ENCODE results near the gene PASK. TPM values are rescaled to one million over a fixed set of nuclear protein-coding genes. Genes with fewer than 3 reads are reported as not detected.

Gene PASK
- total and polyA plus RNA-seq, 2 donors (not counting 1 experiment from before 2014, with no cell fraction given), result 48.2 to 144 TPM

GRCh38 chr2:241096979-241097378 is 52.3 kb downstream of the PASK start:
- H3K9me3 ChIP-seq (ENCODE audit: control extremely low read depth in 1 of 3, control insufficient read depth in 2 of 3, insufficient read depth in 1 of 3, low read length in 2 of 3), result no peaks in the 10 kb centered on the region
- H3K27ac ChIP-seq (ENCODE audit: low read length in 2 of 2), result no peak overlapping the region
- TF ChIP-seq EZH2 (IDR thresholded peaks at IDR 0.05; ENCODE audit: borderline replicate concordance, insufficient read depth, low read depth, low read length, poor library complexity, severe bottlenecking), result no peak
- TF ChIP-seq CTCF (IDR thresholded peaks at IDR 0.05), result no peak
- H3K4me1 ChIP-seq (ENCODE audit: control insufficient read depth in 2 of 2, insufficient read depth in 2 of 2, low read length in 2 of 2), result peaks cover 47 to 60% of the 10 kb centered on the region in 2 donors
- peaks cover 60% of the 10 kb centered on the region for H3K79me2 ChIP-seq (ENCODE audit: control insufficient read depth, insufficient read depth, low read length)
- DNase-seq (no peak), ATAC-seq (ENCODE audit: low read depth) (no peak)
- H3K27ac Mint-ChIP-seq, result no peak overlapping the region
- peak overlapping the region; percentile 13 for H3K4me3 Mint-ChIP-seq
- POLR2A ChIA-PET, result no interaction called here
- CTCF ChIA-PET, result interaction anchor here (1.2 kb wide), 1 partner anchor 19 kb away, joined by 4 read pairs; no protein-coding TSS in a partner anchor
- H3K4me2 ChIP-seq (replicated peaks; ENCODE audit: low read depth, low read length, poor library complexity, severe bottlenecking), result no peak overlapping the region
- no peaks in the 10 kb centered on the region for H3K27me3 ChIP-seq (replicated peaks in 1 of 4; ENCODE audit: control extremely low read depth in 1 of 4, control insufficient read depth in 3 of 4, insufficient read depth in 4 of 4, low read length in 3 of 4)
- 83% methylated on average over 8 of the region's 8 CpGs for WGBS (ENCODE audit: insufficient coverage)
- H4K20me1 ChIP-seq (ENCODE audit: control insufficient read depth, insufficient read depth, low read length, poor library complexity, severe bottlenecking), result peaks cover 66% of the 10 kb centered on the region
- intact Hi-C loops (cut with micrococcal nuclease), result no loop called here
- no peak overlapping the region for H3K4me3 ChIP-seq (ENCODE audit: control extremely low read depth in 1 of 5, extremely low read depth in 1 of 5, insufficient read depth in 1 of 5, low read depth in 2 of 5, low read length in 4 of 5)
- H3K9ac ChIP-seq (ENCODE audit: low read length), result no peak overlapping the region
- H3K27me3 Mint-ChIP-seq, result no peaks in the 10 kb centered on the region
- H3K9me3 Mint-ChIP-seq (ENCODE audit: insufficient read depth), result no peaks in the 10 kb centered on the region
- peaks cover 30 to 78% of the 10 kb centered on the region in 2 experiments for H3K36me3 ChIP-seq (replicated peaks in 1 of 2; ENCODE audit: control extremely low read depth in 1 of 2, control insufficient read depth in 1 of 2, extremely low read depth in 1 of 2, insufficient read depth in 2 of 2, low read length in 1 of 2)
- H2AFZ ChIP-seq (ENCODE audit: insufficient read depth, low read depth, low read length, poor library complexity, severe bottlenecking), result no peak overlapping the region
- peaks cover 61% of the 10 kb centered on the region for H3K4me1 Mint-ChIP-seq

- no peak for ATAC-seq (ENCODE audit: low read depth)
- Histone ChIP-seq H4K20me1 (ENCODE audit: control insufficient read depth, insufficient read depth, low read length, poor library complexity, severe bottlenecking) (peaks cover 66% of the 10 kb centered on the region), H2AFZ (ENCODE audit: insufficient read depth, low read depth, low read length, poor library complexity, severe bottlenecking) (no peak overlapping the region), H3K36me3 (replicated peaks in 1 of 2; ENCODE audit: control extremely low read depth in 1 of 2, control insufficient read depth in 1 of 2, extremely low read depth in 1 of 2, insufficient read depth in 2 of 2, low read length in 1 of 2) (peaks cover 32 to 89% of the 10 kb centered on the region in 2 experiments), H3K4me2 (replicated peaks; ENCODE audit: low read depth, low read length, poor library complexity, severe bottlenecking) (no peak overlapping the region), H3K9me3 (ENCODE audit: control extremely low read depth in 1 of 3, control insufficient read depth in 2 of 3, insufficient read depth in 1 of 3, low read length in 2 of 3) (no peaks in the 10 kb centered on the region), H3K4me3 (ENCODE audit: control extremely low read depth in 1 of 5, extremely low read depth in 1 of 5, insufficient read depth in 1 of 5, low read depth in 2 of 5, low read length in 4 of 5) (no peak overlapping the region), H3K9ac (ENCODE audit: low read length) (no peak overlapping the region), H3K4me1 (ENCODE audit: control insufficient read depth in 2 of 2, insufficient read depth in 2 of 2, low read length in 2 of 2) (peaks cover 39 to 51% of the 10 kb centered on the region in 2 donors), H3K27ac (ENCODE audit: low read length in 2 of 2) (peak overlapping the region in 1 of 2 donors; percentile 49), H3K27me3 (replicated peaks in 1 of 4; ENCODE audit: control extremely low read depth in 1 of 4, control insufficient read depth in 3 of 4, insufficient read depth in 4 of 4, low read length in 3 of 4) (no peaks in the 10 kb centered on the region), H3K79me2 (ENCODE audit: control insufficient read depth, insufficient read depth, low read length) (peaks cover 50% of the 10 kb centered on the region)
- ChIA-PET CTCF (interaction anchor here (0.8 to 2.9 kb wide), 4 partner anchors 11 to 55 kb away, joined by 3 to 11 read pairs (median 6); partner anchors contain the start of gene PPP1R7), POLR2A (interaction anchor here (1.0 to 1.2 kb wide), 2 partner anchors 17 to 55 kb away, joined by 5 to 11 read pairs; partner anchors contain the start of gene PPP1R7)
- TF ChIP-seq CTCF (IDR thresholded peaks at IDR 0.05), result no peak
- no peak for TF ChIP-seq EZH2 (IDR thresholded peaks at IDR 0.05; ENCODE audit: borderline replicate concordance, insufficient read depth, low read depth, low read length, poor library complexity, severe bottlenecking)
- Mint-ChIP-seq H3K27me3 (no peaks in the 10 kb centered on the region), H3K27ac (peak overlapping the region; percentile 33), H3K4me3 (peak overlapping the region; percentile 24), H3K4me1 (peaks cover 54% of the 10 kb centered on the region), H3K9me3 (ENCODE audit: insufficient read depth) (no peaks in the 10 kb centered on the region)
- 97% methylated on average over 11 of the region's 14 CpGs for WGBS (ENCODE audit: insufficient coverage)
- intact Hi-C loops (cut with micrococcal nuclease), result no loop called here
- peak; percentile 59 for DNase-seq
Observed at GRCh38 chr2:241095594-241096290, 53.5 kb downstream of the PASK start.

Measured in B cell (primary cell).